Fibroblast of lung (primary cell): Measurements from ENCODE around the gene TTC9C.

Experiments
- EZH2 ChIP-seq: IDR thresholded peaks from 2 replicates; pipeline ENCODE4 v1.5.1; 2012; ENCODE audit warnings: low read length, control low read depth, mild to moderate bottlenecking; ENCODE audit errors: missing control alignments
- TF ChIP-seq, protein P1 (sequence below), 2 donors: IDR thresholded peaks in 1 of 2; conservative IDR thresholded peaks in 1 of 2; 1 replicate in 1 of 2; 2 replicates in 1 of 2; pipeline ENCODE4 v1.5.1; 2011 to 2012; ENCODE audit warnings: low read length in 2 of 2, control low read depth in 1 of 2, inconsistent platforms in 1 of 2, low read depth in 1 of 2, mild to moderate bottlenecking in 1 of 2

DNA sequence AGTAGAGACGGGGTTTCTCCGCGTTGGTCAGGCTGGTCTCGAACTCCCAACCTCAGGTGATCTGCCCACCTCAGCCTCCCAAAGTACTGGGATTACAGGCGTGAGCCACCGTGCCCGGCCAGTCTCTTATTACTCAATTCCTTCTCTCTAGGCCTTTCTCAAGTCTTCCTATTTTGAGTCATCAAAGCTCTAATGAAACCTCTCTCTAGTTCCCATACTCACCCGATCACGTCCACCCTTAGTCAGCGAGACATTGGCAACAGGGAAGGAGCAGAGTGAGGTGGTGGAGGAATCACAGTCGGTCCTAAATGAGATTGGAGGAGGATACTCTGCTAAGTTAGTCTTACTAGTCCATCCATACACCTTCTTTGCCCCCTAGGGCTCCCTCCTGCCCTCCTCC is 26.0 kb upstream of the TTC9C start:
- TF ChIP-seq, protein P1, sequence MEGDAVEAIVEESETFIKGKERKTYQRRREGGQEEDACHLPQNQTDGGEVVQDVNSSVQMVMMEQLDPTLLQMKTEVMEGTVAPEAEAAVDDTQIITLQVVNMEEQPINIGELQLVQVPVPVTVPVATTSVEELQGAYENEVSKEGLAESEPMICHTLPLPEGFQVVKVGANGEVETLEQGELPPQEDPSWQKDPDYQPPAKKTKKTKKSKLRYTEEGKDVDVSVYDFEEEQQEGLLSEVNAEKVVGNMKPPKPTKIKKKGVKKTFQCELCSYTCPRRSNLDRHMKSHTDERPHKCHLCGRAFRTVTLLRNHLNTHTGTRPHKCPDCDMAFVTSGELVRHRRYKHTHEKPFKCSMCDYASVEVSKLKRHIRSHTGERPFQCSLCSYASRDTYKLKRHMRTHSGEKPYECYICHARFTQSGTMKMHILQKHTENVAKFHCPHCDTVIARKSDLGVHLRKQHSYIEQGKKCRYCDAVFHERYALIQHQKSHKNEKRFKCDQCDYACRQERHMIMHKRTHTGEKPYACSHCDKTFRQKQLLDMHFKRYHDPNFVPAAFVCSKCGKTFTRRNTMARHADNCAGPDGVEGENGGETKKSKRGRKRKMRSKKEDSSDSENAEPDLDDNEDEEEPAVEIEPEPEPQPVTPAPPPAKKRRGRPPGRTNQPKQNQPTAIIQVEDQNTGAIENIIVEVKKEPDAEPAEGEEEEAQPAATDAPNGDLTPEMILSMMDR (conservative IDR thresholded peaks at IDR 0.05 in 1 of 2, IDR thresholded peaks at IDR 0.05 in 1 of 2; ENCODE audit: low read depth in 1 of 2, low read length in 2 of 2): no peak
- no peak for TF ChIP-seq EZH2
